ENCODE measurements around the gene DAPP1.

DNA sequence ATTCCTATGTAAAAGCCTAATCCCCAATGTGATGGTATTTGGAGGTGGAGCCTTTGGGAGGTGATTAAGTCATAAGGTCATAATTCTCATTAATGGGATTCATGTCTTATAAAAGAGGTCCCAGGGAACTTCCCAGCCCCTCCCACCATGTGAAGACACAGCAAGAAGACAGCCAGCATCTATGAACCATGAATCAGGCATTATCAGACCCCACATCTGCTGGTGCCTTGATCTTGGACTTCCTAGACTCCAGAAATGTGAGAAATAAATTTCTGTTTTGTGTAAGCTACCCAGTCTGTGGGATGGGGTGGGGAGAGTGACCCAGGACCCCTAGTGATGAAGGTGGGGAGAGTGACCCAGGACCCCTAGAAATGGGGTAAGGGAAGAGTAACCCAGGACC lies 6.1 kb upstream of the DAPP1 start:
- TF ChIP-seq POLR2AphosphoS5 (IDR thresholded peaks at IDR 0.05; ENCODE audit: borderline replicate concordance, low read depth, low read length), result no peak
- TF ChIP-seq EZH2 (IDR thresholded peaks at IDR 0.05), result no peak

Data from SK-N-MC (cell line).